ENCODE results near the gene TTYH3. TPM values are rescaled to one million over a fixed set of nuclear protein-coding genes. Genes with fewer than 3 reads are reported as not detected.

Gene TTYH3
- total RNA-seq, 1 experiment from 2014 or later: 178 TPM

- no peak overlapping the region for H3K27ac Mint-ChIP-seq
- H3K9me3 Mint-ChIP-seq: no peaks in the 10 kb centered on the region
- ChIA-PET POLR2A (no interaction called here), CTCF (interaction anchor here (1.3 kb wide), 1 partner anchor 80 kb away, joined by 4 read pairs; no protein-coding TSS in a partner anchor)
- H3K4me1 Mint-ChIP-seq: peaks cover 28% of the 10 kb centered on the region
- H3K36me3 Mint-ChIP-seq: peaks cover 9% of the 10 kb centered on the region
- no peaks in the 10 kb centered on the region for H3K27me3 Mint-ChIP-seq (ENCODE audit: low read depth)
- H3K4me3 Mint-ChIP-seq: no peak overlapping the region
- ATAC-seq (peak; percentile 68), DNase-seq (ENCODE audit: low spot score) (peak; percentile 80)
- 0 out of 2 replicates have a peak, but pooled peaks have one; percentile 18 for TF ChIP-seq E2F5 (CRISPR knock-in tag; IDR thresholded peaks at IDR 0.05)
- TF ChIP-seq JUN (CRISPR knock-in tag; IDR thresholded peaks at IDR 0.05): no peak
- 0 out of 2 replicates have a peak, but pooled peaks have one; percentile 12 for TF ChIP-seq AFF4 (CRISPR knock-in tag; IDR thresholded peaks at IDR 0.05; ENCODE audit: borderline replicate concordance)
- TF ChIP-seq MAX (CRISPR knock-in tag; IDR thresholded peaks at IDR 0.05): peak; percentile 37; the same call in 1 of the 2 replicates
- no peak for TF ChIP-seq NFYB (CRISPR knock-in tag; conservative IDR thresholded peaks at IDR 0.05; ENCODE audit: low read depth)
Observed at GRCh38 chr7:2646680-2647571, 15.1 kb downstream of the TTYH3 start.

GRCh38 chr7:2647594-2648172 lies 15.9 kb downstream of the TTYH3 start:
- Mint-ChIP-seq H3K27me3 (ENCODE audit: low read depth) (no peaks in the 10 kb centered on the region), H3K36me3 (peaks cover 17% of the 10 kb centered on the region), H3K4me3 (no peak overlapping the region), H3K27ac (no peak overlapping the region), H3K9me3 (no peaks in the 10 kb centered on the region), H3K4me1 (peaks cover 28% of the 10 kb centered on the region)
- DNase-seq (ENCODE audit: low spot score) (no peak), ATAC-seq (no peak)
- CTCF ChIA-PET: interaction anchor here (1.3 kb wide), 1 partner anchor 80 kb away, joined by 4 read pairs; no protein-coding TSS in a partner anchor
- POLR2A ChIA-PET: no interaction called here
- TF ChIP-seq MLX (CRISPR knock-in tag; IDR thresholded peaks at IDR 0.05) (no peak), FOXP1 (CRISPR knock-in tag; IDR thresholded peaks at IDR 0.05; ENCODE audit: borderline replicate concordance) (no peak), RORB (CRISPR knock-in tag; IDR thresholded peaks at IDR 0.05) (no peak), SMAD3 (CRISPR knock-in tag; IDR thresholded peaks at IDR 0.05; ENCODE audit: borderline replicate concordance) (no peak), NFYB (CRISPR knock-in tag; conservative IDR thresholded peaks at IDR 0.05; ENCODE audit: low read depth) (no peak), ZNF317 (CRISPR knock-in tag; IDR thresholded peaks at IDR 0.05; ENCODE audit: borderline replicate concordance, low read depth) (no peak), ETV6 (CRISPR knock-in tag; IDR thresholded peaks at IDR 0.05) (no peak), MAX (CRISPR knock-in tag; IDR thresholded peaks at IDR 0.05) (no peak), GABPB1 (CRISPR knock-in tag; IDR thresholded peaks at IDR 0.05) (no peak), KAT7 (CRISPR knock-in tag; IDR thresholded peaks at IDR 0.05; ENCODE audit: borderline replicate concordance) (no peak), ZBTB21 (CRISPR knock-in tag; IDR thresholded peaks at IDR 0.05; ENCODE audit: borderline replicate concordance) (no peak), GRHL2 (CRISPR knock-in tag; IDR thresholded peaks at IDR 0.05; ENCODE audit: insufficient replicate concordance, severe bottlenecking) (no peak), ATF1 (CRISPR knock-in tag; IDR thresholded peaks at IDR 0.05) (no peak), USF1 (CRISPR knock-in tag; IDR thresholded peaks at IDR 0.05) (no peak), CBFB (CRISPR knock-in tag; IDR thresholded peaks at IDR 0.05; ENCODE audit: low read depth) (no peak), TEAD4 (CRISPR knock-in tag; IDR thresholded peaks at IDR 0.05) (no peak), NFE2L1 (CRISPR knock-in tag; IDR thresholded peaks at IDR 0.05) (no peak), ZNF425 (CRISPR knock-in tag; conservative IDR thresholded peaks at IDR 0.05) (no peak), CTCF (IDR thresholded peaks at IDR 0.05) (no peak)
